Ishikawa (cell line): ENCODE results near the gene LRP1.

ENCODE experiments used
- CEBPB ChIP-seq: IDR thresholded peaks from 2 replicates; pipeline ENCODE4 v1.6.1; 2012
- CREB1 ChIP-seq: IDR thresholded peaks from 2 replicates; pipeline ENCODE4 v1.6.1; 2012; ENCODE audit warnings: low read depth
- EGR1 ChIP-seq: IDR thresholded peaks from 2 replicates; pipeline ENCODE4 v1.6.1; 2012
- EP300 ChIP-seq: IDR thresholded peaks from 2 replicates; pipeline ENCODE4 v1.6.1; 2012; ENCODE audit warnings: borderline replicate concordance
- FOXM1 ChIP-seq: IDR thresholded peaks from 2 replicates; pipeline ENCODE4 v1.6.1; 2012; ENCODE audit warnings: low read depth, borderline replicate concordance
- MAX ChIP-seq: IDR thresholded peaks from 2 replicates; pipeline ENCODE4 v1.6.1; 2012
- NFIC ChIP-seq: IDR thresholded peaks from 2 replicates; pipeline ENCODE4 v1.6.1; 2012
- RAD21 ChIP-seq: IDR thresholded peaks from 2 replicates; pipeline ENCODE4 v1.6.1; 2012; ENCODE audit warnings: low read depth
- REST ChIP-seq: IDR thresholded peaks from 2 replicates; pipeline ENCODE4 v1.6.1; 2012; ENCODE audit warnings: low read depth, mild to moderate bottlenecking

- TF ChIP-seq EGR1 (no peak), NFIC (no peak), CEBPB (no peak), MAX (no peak), CREB1 (no peak), REST (no peak), EP300 (no peak), RAD21 (no peak), FOXM1 (no peak)
Measured at GRCh38 chr12:57118711-57119271, 9.5 kb upstream of the LRP1 start.
